Suprapubic skin (tissue), 3 donors: ENCODE data around the gene OXER1.

Source experiments
- POLR2A ChIP-seq, 2 donors: fragments of 450-650 bp; IDR thresholded peaks; one replicate each; pipeline ENCODE4 v1.6.1; 2017; ENCODE audit warnings: antibody characterized with exemption in 2 of 2, mild to moderate bottlenecking in 2 of 2, moderate library complexity in 2 of 2
- TF ChIP-seq, protein P1 (sequence below), 2 donors: fragments of 200-600 bp in 1 of 2; fragments of 450-650 bp in 1 of 2; sonication (generic) in 1 of 2; IDR thresholded peaks; one replicate each; pipeline ENCODE4 v1.5.1; 2016 to 2019; ENCODE audit warnings: antibody characterized with exemption in 2 of 2, mild to moderate bottlenecking in 1 of 2, moderate library complexity in 1 of 2

DNA sequence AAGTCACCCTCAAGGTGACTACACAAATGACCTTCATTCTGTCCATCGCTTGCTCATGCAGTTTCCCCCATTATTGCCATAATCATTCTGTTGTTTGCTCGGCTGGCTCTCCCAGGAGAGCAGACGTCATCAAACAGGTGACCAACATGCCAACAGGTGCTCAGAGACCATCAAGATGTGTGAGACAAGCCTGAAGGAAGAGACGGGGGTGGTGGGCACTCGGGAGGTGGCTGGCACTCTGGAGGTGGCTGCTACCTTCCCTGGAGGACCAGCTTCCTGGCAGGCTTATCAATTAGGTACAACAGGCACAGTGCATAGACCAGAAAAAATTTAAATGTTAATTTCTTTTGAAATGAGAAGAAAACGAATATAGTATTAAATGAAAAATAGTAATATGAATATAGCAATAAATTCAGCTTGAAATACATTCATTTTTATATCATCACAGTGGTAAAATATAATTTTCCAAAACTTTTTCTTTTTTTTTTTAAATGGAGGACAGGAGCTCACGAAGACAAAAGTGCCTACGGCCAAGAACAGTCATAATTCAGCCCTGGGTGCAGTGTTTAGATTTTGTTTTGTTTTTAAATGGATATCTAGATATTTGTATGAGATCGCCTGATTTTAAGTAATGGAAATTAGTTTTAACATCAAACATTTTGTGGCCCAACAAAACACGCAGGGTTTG, 45.3 kb upstream of the OXER1 start:
- TF ChIP-seq, protein P1, sequence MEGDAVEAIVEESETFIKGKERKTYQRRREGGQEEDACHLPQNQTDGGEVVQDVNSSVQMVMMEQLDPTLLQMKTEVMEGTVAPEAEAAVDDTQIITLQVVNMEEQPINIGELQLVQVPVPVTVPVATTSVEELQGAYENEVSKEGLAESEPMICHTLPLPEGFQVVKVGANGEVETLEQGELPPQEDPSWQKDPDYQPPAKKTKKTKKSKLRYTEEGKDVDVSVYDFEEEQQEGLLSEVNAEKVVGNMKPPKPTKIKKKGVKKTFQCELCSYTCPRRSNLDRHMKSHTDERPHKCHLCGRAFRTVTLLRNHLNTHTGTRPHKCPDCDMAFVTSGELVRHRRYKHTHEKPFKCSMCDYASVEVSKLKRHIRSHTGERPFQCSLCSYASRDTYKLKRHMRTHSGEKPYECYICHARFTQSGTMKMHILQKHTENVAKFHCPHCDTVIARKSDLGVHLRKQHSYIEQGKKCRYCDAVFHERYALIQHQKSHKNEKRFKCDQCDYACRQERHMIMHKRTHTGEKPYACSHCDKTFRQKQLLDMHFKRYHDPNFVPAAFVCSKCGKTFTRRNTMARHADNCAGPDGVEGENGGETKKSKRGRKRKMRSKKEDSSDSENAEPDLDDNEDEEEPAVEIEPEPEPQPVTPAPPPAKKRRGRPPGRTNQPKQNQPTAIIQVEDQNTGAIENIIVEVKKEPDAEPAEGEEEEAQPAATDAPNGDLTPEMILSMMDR (IDR thresholded peaks at IDR 0.05) = no peak
- TF ChIP-seq POLR2A (IDR thresholded peaks at IDR 0.05) = no peak
